K562 (cell line): ENCODE results near the gene ANKRD2. TPM values are rescaled to one million over a fixed set of nuclear protein-coding genes. Genes with fewer than 3 reads are reported as not detected.

ENCODE experiments used
- ATF3 ChIP-seq, 2 experiments: fragments of 450-650 bp in 1 of 2; sonication (generic) in 1 of 2; formaldehyde crosslinking in 1 of 2; IDR thresholded peaks in 1 of 2; conservative IDR thresholded peaks in 1 of 2; 2 replicates each; pipeline versions ENCODE4 v1.6.1 to v1.8.1; 2016 to 2023; ENCODE audit warnings: mild to moderate bottlenecking in 2 of 2, moderate library complexity in 2 of 2, inconsistent platforms in 1 of 2, missing genetic modification reagents in 1 of 2
- BHLHE40 ChIP-seq: IDR thresholded peaks from 2 replicates; pipeline ENCODE4 v1.6.1; 2011; ENCODE audit warnings: low read length, improper control_type of control experiment
- EHMT2 ChIP-seq: fragments of 450-650 bp; IDR thresholded peaks from 2 replicates; pipeline ENCODE4 v1.6.1; 2018; ENCODE audit warnings: antibody characterized with exemption
- ELF2 ChIP-seq: fragments of 250-450 bp; sonication (Bioruptor Pico); IDR thresholded peaks from 2 replicates; pipeline ENCODE4 v1.5.0; 2021; ENCODE audit warnings: mild to moderate bottlenecking
- HLTF ChIP-seq: fragments of 450-650 bp; IDR thresholded peaks from 2 replicates; pipeline ENCODE4 v1.6.1; 2016
- JUND ChIP-seq, 2 experiments: IDR thresholded peaks; 2 replicates in 1 of 2; 3 replicates in 1 of 2; pipeline ENCODE4 v1.6.1; 2011; ENCODE audit warnings: borderline replicate concordance in 2 of 2, low read depth in 2 of 2, low read length in 2 of 2, improper control_type of control experiment in 1 of 2, missing biosample characterization in 1 of 2, missing genetic modification characterization in 1 of 2, missing genetic modification reagents in 1 of 2
- MIER1 ChIP-seq: fragments of 450-650 bp; IDR thresholded peaks from 2 replicates; pipeline ENCODE4 v1.6.1; 2016; ENCODE audit warnings: antibody characterized with exemption, mild to moderate bottlenecking, low read depth
- OTX1 ChIP-seq: fragments of 450-650 bp; formaldehyde crosslinking; IDR thresholded peaks from 2 replicates; pipeline ENCODE4 v1.4.0; 2022; ENCODE audit warnings: mild to moderate bottlenecking
- PML ChIP-seq: IDR thresholded peaks from 2 replicates; pipeline ENCODE4 v1.6.1; 2012; ENCODE audit warnings: low read length, inconsistent platforms
- POLR3A ChIP-seq: IDR thresholded peaks from 2 replicates; pipeline ENCODE4 v1.6.1; 2011; ENCODE audit warnings: borderline replicate concordance, mild to moderate bottlenecking, moderate library complexity; ENCODE audit not compliant: insufficient read length, insufficient read depth; ENCODE audit errors: extremely low read depth
- PPARD ChIP-seq: fragments of 250-450 bp; sonication (Bioruptor Pico); IDR thresholded peaks from 2 replicates; pipeline ENCODE4 v1.8.0; 2022; ENCODE audit warnings: inconsistent platforms, mild to moderate bottlenecking, moderate library complexity
- SMARCA4 ChIP-seq: fragments of 450-650 bp; IDR thresholded peaks from 2 replicates; pipeline ENCODE4 v1.6.1; 2016
- SMARCE1 ChIP-seq: fragments of 450-650 bp; IDR thresholded peaks from 2 replicates; pipeline ENCODE4 v1.7.1; 2016; ENCODE audit warnings: mild to moderate bottlenecking
- ZFP1 ChIP-seq: fragments of 450-650 bp; formaldehyde crosslinking; IDR thresholded peaks from 2 replicates; pipeline ENCODE4 v1.4.0; 2020; ENCODE audit warnings: mild to moderate bottlenecking, mixed read lengths
- ZNF707 ChIP-seq: fragments of 250-450 bp; sonication (Bioruptor Pico); conservative IDR thresholded peaks from 2 replicates; pipeline ENCODE4 v1.8.0; 2022; ENCODE audit warnings: inconsistent platforms, mild to moderate bottlenecking, moderate library complexity
- ZNF76 ChIP-seq: fragments of 250-450 bp; sonication (Bioruptor Pico); IDR thresholded peaks from 2 replicates; pipeline ENCODE4 v1.4.0; 2020; ENCODE audit warnings: mild to moderate bottlenecking, moderate library complexity, borderline replicate concordance
- polyA plus RNA-seq, 8 experiments: library from polyadenylated mRNA; depleted of rRNA in 4 of 8; stranded (reverse) in 5 of 8; unstranded in 3 of 8; fragments of >200 nt; fragmentation: Nextera tagmentation in 2 of 8; fragmentation: Illumina TruSeq in 1 of 8; extraction: Ambion mirVana in 2 of 8; extraction: Trizol in 1 of 8; gene quantifications; 2 replicates each; pipeline versions ENCODE4 v1.2.1 to v1.2.3, GENCODE V29; 2011 to 2014; ENCODE audit warnings: inconsistent platforms in 1 of 8, missing spikeins in 1 of 8
- total RNA-seq, 7 experiments: library from RNA; depleted of rRNA in 6 of 7; stranded (reverse); fragments of >200 nt in 6 of 7; fragmentation: Illumina TruSeq in 2 of 7; extraction: Trizol in 2 of 7; gene quantifications; 2 replicates each; pipeline versions ENCODE4 v1.2.1 to v1.2.3, GENCODE V29; 2011 to 2021; ENCODE audit warnings: low replicate concordance in 1 of 7
- TF ChIP-seq, protein P1 (sequence below): sonication (generic); formaldehyde crosslinking; IDR thresholded peaks from 2 replicates; pipeline ENCODE4 v1.8.0; 2022; ENCODE audit warnings: mild to moderate bottlenecking, missing genetic modification reagents
- TF ChIP-seq, protein P2 (sequence below): fragments of 450-650 bp; IDR thresholded peaks from 2 replicates; pipeline ENCODE4 v1.6.1; 2018; ENCODE audit warnings: mild to moderate bottlenecking, low read depth; ENCODE audit not compliant: partially characterized antibody
- TF ChIP-seq, protein P3 (sequence below): conservative IDR thresholded peaks from 2 replicates; pipeline ENCODE4 v1.6.1; 2011; ENCODE audit warnings: low read depth, mild to moderate bottlenecking, low read length; ENCODE audit not compliant: control insufficient read depth
- TF ChIP-seq, protein P4 (sequence below): fragments of 250-450 bp; sonication (Bioruptor Pico); IDR thresholded peaks from 2 replicates; pipeline ENCODE4 v1.5.0; 2020; ENCODE audit warnings: mild to moderate bottlenecking, borderline replicate concordance

Gene ANKRD2
- total and polyA plus RNA-seq, 9 of the 15 experiments (the other 6 are each of a cell fraction or from before 2014, with no cell fraction given), result not detected

GRCh38 chr10:97596101-97597082 lies 23.8 kb downstream of the ANKRD2 start (continued):
- TF ChIP-seq ELF2 (CRISPR knock-in tag), result no peak
- peak; percentile 60; the same call in 1 of the 2 replicates for TF ChIP-seq JUND (IDR thresholded peaks at IDR 0.05; ENCODE audit: borderline replicate concordance, low read depth, low read length)
- no peak; the same call in 2 of the 3 replicates for TF ChIP-seq JUND (tag; IDR thresholded peaks at IDR 0.05; ENCODE audit: borderline replicate concordance, low read depth, low read length)
- TF ChIP-seq ZNF707, result no peak
- TF ChIP-seq MIER1, result no peak
- TF ChIP-seq SMARCA4, result peak; percentile 43; the same call in 1 of the 2 replicates
- TF ChIP-seq OTX1, result no peak
- no peak for TF ChIP-seq POLR3A
- TF ChIP-seq BHLHE40, result no peak
- TF ChIP-seq, protein P1, sequence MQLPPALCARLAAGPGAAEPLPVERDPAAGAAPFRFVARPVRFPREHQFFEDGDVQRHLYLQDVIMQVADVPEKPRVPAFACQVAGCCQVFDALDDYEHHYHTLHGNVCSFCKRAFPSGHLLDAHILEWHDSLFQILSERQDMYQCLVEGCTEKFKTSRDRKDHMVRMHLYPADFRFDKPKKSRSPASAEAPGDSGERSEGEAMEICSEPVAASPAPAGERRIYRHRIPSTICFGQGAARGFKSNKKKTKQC, result no peak
- TF ChIP-seq, protein P2, sequence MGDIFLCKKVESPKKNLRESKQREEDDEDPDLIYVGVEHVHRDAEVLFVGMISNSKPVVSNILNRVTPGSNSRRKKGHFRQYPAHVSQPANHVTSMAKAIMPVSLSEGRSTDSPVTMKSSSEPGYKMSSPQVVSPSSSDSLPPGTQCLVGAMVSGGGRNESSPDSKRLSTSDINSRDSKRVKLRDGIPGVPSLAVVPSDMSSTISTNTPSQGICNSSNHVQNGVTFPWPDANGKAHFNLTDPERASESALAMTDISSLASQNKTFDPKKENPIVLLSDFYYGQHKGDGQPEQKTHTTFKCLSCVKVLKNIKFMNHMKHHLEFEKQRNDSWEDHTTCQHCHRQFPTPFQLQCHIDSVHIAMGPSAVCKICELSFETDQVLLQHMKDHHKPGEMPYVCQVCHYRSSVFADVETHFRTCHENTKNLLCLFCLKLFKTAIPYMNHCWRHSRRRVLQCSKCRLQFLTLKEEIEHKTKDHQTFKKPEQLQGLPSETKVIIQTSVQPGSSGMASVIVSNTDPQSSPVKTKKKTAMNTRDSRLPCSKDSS, result no peak
- 0 out of 2 replicates have a peak, but pooled peaks have one; percentile 23 for TF ChIP-seq SMARCE1
- TF ChIP-seq, protein P3, sequence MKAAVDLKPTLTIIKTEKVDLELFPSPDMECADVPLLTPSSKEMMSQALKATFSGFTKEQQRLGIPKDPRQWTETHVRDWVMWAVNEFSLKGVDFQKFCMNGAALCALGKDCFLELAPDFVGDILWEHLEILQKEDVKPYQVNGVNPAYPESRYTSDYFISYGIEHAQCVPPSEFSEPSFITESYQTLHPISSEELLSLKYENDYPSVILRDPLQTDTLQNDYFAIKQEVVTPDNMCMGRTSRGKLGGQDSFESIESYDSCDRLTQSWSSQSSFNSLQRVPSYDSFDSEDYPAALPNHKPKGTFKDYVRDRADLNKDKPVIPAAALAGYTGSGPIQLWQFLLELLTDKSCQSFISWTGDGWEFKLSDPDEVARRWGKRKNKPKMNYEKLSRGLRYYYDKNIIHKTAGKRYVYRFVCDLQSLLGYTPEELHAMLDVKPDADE, result no peak
- peak; percentile 56 for TF ChIP-seq ATF3 (IDR thresholded peaks at IDR 0.05)
- TF ChIP-seq ATF3 (CRISPR knock-in tag; conservative IDR thresholded peaks at IDR 0.05), result no peak
- TF ChIP-seq ZFP1 (CRISPR knock-in tag), result no peak
- no peak for TF ChIP-seq HLTF
- no peak for TF ChIP-seq ZNF76 (CRISPR knock-in tag)
- no peak for TF ChIP-seq PML
- TF ChIP-seq, protein P4, sequence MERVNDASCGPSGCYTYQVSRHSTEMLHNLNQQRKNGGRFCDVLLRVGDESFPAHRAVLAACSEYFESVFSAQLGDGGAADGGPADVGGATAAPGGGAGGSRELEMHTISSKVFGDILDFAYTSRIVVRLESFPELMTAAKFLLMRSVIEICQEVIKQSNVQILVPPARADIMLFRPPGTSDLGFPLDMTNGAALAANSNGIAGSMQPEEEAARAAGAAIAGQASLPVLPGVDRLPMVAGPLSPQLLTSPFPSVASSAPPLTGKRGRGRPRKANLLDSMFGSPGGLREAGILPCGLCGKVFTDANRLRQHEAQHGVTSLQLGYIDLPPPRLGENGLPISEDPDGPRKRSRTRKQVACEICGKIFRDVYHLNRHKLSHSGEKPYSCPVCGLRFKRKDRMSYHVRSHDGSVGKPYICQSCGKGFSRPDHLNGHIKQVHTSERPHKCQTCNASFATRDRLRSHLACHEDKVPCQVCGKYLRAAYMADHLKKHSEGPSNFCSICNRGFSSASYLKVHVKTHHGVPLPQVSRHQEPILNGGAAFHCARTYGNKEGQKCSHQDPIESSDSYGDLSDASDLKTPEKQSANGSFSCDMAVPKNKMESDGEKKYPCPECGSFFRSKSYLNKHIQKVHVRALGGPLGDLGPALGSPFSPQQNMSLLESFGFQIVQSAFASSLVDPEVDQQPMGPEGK (CRISPR knock-in tag), result no peak
- TF ChIP-seq EHMT2, result no peak
- no peak for TF ChIP-seq PPARD (CRISPR knock-in tag)
